ENCODE data around the gene PDE4D.

DNA sequence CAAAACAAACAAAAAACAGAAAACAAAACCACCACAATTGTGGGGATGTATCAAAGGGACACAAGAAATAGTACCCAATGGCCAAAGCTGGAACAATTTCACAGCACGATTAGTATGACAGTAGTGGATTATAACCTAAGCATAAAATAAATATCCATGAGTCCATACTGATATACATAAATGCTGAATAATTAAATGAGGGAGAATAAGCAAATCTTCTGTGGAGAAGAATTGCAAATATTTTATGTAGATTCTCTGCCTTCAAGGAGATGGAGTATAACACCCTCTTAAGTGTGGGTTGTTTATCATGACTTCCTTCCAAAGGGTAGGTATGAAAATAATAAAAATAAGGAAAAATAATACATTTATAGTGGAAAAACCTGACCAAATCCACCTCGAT lies 325.4 kb downstream of the PDE4D start:
- TF ChIP-seq, protein P1, sequence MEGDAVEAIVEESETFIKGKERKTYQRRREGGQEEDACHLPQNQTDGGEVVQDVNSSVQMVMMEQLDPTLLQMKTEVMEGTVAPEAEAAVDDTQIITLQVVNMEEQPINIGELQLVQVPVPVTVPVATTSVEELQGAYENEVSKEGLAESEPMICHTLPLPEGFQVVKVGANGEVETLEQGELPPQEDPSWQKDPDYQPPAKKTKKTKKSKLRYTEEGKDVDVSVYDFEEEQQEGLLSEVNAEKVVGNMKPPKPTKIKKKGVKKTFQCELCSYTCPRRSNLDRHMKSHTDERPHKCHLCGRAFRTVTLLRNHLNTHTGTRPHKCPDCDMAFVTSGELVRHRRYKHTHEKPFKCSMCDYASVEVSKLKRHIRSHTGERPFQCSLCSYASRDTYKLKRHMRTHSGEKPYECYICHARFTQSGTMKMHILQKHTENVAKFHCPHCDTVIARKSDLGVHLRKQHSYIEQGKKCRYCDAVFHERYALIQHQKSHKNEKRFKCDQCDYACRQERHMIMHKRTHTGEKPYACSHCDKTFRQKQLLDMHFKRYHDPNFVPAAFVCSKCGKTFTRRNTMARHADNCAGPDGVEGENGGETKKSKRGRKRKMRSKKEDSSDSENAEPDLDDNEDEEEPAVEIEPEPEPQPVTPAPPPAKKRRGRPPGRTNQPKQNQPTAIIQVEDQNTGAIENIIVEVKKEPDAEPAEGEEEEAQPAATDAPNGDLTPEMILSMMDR (IDR thresholded peaks at IDR 0.05): no peak
- no peak for TF ChIP-seq ZFX (IDR thresholded peaks at IDR 0.05; ENCODE audit: borderline replicate concordance)

Data from 22Rv1 (cell line).